Astrocyte (in vitro differentiated cells and primary cell): ENCODE data around the gene PDE11A.

Source experiments
- EZH2 ChIP-seq: IDR thresholded peaks from 2 replicates; pipeline ENCODE4 v1.6.1; 2012; ENCODE audit warnings: mild to moderate bottlenecking, low read length, inconsistent platforms; ENCODE audit not compliant: insufficient read depth
- TF ChIP-seq, protein P1 (sequence below): IDR thresholded peaks from 2 replicates; pipeline ENCODE4 v1.5.1; 2011; ENCODE audit warnings: low read depth, mild to moderate bottlenecking, inconsistent platforms, low read length, moderate library complexity; ENCODE audit not compliant: insufficient read depth

DNA sequence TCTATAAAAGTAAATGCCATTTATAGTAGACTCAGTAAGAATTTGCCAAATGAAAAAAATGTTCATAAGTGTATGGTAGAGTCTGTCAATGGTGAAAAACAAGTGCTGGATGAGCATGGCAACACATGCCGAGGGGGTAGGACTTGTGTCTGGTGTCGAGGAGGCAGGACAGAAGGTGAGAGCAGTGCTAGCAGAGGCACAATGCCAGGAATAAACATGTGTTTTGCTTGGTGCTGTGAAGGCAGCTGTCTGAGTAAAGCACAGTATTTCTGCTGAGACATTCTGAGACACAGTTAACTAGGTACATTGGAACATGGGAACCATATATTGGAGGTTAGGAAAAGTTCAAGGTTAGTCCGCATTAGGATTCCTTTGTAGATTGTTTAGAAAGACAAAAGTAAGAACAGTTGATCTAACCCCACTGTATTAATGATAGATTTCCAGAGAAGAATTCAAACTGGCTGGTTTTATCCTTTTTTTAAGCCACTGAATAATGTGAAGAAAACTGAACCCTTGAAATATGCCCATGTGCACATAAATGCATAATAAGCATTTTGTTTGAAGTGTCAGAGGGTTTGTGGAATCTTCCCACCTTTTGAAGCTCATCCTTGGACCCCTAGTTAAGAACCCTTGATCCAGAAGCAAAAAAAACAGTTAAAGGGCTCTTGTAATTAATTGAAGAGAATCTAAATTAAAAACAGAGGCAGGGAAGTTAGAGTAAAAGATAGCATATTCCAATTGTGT lies 46.8 kb upstream of the PDE11A start:
- TF ChIP-seq, protein P1, sequence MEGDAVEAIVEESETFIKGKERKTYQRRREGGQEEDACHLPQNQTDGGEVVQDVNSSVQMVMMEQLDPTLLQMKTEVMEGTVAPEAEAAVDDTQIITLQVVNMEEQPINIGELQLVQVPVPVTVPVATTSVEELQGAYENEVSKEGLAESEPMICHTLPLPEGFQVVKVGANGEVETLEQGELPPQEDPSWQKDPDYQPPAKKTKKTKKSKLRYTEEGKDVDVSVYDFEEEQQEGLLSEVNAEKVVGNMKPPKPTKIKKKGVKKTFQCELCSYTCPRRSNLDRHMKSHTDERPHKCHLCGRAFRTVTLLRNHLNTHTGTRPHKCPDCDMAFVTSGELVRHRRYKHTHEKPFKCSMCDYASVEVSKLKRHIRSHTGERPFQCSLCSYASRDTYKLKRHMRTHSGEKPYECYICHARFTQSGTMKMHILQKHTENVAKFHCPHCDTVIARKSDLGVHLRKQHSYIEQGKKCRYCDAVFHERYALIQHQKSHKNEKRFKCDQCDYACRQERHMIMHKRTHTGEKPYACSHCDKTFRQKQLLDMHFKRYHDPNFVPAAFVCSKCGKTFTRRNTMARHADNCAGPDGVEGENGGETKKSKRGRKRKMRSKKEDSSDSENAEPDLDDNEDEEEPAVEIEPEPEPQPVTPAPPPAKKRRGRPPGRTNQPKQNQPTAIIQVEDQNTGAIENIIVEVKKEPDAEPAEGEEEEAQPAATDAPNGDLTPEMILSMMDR, result no peak
- no peak for TF ChIP-seq EZH2
